GM19455 (cell line): Measurements from ENCODE around the gene AKR1A1.

ENCODE experiments used
- ATAC-seq: cut with Tn5 transposase; IDR thresholded peaks from one replicate; pipeline ENCODE4 v1.9.1; 2021; ENCODE audit not compliant: unreplicated experiment

Gene AKR1A1

GRCh38 chr1:45615885-45616284 is 65.3 kb downstream of the AKR1A1 start:
- ATAC-seq: no peak

GRCh38 chr1:45617618-45618017 is 67.0 kb downstream of the AKR1A1 start:
- ATAC-seq: no peak

GRCh38 chr1:45619149-45619921 is 68.7 kb downstream of the AKR1A1 start:
- no peak for ATAC-seq
